Activated naive CD4-positive, alpha-beta T cell (primary cell): ENCODE results near the gene BRD4.
"Not testable (repeated sequence)": the region's sequence is repeated elsewhere in the genome, so short reads cannot be mapped to it uniquely, and the experiment has no call there.

Experiments
- DNase-seq, 4 experiments: peaks; one replicate each; lab custom pipeline; 2025; lab: John Stamatoyannopoulos, UW

The BRD4 gene

DNA sequence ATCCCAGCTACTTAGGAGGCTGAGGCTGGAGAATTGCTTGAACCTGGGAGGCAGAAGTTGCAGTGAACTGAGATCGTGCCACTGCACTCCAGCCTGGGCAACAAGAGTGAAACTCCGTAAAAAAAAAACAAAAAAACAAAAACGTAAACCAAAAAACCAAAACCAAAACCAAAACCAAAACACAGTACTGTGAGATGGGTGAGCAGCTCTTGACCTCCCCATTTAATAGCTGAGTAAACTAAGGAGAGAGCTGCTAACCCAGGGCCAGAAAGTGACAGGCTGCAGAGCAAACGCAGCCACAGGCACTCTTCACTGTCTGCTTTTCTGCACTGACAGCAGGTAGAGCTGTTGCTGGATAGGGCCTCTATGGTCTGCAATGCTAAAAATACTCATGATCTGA, 27.7 kb upstream of the BRD4 start:
- not testable (repeated sequence) for DNase-seq

DNA sequence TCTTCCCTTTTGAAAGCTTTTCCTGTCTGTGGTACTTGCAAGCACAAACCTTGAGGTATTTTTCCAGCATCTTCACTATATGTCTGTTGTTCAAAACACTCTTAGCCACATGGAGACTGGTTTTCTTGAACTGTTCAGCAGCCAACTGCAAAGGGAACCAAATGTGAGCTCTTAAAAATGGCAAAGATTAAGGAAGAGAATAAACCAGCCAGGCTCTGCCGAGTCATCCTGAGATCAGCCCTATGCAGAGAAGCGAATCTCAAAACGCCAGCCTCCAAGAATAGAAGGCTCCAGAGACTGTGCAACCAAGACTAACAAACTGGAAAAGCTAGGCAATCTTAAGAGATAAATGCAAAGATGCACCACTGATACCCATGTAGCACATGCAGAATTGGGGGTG, 26.6 kb upstream of the BRD4 start:
- no peak for DNase-seq

DNA sequence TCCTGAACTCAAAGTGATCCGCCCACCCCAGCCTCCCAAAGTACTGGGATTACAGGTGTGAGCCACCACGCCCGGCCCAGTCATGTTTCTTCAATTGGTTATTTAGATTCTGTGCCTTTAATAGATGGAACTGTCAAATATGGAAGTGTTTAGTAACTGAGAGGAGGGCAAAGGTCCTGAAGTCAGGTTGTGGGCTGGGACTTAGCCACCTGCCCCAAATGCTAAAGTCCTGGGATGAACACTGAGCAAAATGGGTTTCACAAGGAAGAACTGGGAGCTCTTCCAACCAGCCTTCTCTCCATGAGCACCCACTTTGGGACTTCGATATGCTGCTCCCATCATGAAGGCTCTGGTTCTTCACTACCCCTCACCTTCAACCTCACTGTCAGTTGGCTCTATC, 25.6 kb upstream of the BRD4 start:
- no peak for DNase-seq

DNA sequence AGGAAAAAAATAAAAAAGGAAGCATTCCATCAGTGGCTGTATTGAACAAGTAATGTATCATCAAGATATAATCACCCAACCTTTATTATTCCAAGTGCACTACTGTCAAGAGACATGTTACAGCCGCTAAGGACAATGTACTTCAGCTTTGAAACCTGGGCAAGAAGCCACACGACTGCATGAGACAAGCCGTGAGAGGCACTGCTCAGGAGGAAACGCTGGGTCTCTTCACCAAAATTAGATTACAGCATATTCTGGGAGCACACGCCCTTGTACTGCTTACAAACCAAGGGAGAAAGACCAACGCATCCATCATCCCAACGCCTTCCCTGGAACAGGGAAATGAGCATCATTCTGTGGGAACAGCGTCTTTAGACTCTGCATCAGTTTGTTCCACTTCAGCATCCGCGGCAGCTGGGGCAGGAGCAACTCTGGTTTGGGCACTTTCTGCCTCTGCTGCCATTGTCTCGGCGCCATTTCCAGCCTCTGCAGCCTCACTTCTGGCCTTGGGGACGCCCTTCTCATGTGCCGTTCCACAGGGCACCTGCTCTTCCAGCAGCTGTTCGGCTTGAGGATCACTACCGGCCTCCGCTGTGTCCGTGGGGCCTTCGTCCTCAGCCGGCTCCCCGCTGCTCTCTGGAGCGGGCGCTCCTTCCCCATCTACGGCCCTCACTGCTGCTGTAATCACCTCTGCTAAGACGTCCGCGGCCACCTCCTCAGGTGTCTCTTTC, 22.4 kb upstream of the BRD4 start:
- DNase-seq: no peak

DNA sequence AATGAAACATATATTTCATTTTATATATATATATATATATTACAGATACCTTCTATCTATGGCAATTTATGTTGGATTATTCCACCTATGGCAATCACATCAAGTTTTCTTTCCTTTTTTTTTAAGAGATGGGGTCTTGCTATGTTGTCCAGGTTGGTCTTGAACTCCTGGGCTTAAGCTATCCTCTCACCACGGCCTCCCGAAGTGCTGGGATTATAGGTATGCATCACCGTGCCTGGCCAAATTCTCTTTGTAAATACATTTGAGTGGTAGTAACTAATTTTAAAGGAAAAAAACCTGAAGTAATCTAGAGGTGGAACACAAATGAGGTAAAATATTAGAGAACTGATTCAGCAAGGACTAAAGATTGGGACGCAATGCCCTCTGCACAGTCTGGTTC, 21.6 kb upstream of the BRD4 start:
- DNase-seq: no peak

DNA sequence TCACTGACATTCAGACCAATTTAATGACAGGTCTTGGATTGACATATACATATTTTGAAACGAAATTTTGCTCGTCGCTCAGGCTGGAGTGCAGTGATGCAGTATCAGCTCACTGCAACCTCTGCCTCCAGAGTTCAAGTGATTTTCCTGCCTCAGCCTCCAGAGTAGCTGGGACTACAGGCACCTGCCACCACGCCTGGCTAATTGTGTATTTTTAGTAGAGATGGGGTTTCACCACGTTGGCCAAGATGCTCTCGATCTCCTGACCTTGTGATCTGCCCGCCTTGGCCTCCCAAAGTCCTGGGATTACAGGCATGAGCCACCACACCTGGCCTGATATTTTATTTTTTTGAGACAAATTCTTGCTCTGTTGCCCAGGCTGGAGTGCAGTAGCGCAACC, 20.2 kb upstream of the BRD4 start:
- DNase-seq: not testable (repeated sequence)

DNA sequence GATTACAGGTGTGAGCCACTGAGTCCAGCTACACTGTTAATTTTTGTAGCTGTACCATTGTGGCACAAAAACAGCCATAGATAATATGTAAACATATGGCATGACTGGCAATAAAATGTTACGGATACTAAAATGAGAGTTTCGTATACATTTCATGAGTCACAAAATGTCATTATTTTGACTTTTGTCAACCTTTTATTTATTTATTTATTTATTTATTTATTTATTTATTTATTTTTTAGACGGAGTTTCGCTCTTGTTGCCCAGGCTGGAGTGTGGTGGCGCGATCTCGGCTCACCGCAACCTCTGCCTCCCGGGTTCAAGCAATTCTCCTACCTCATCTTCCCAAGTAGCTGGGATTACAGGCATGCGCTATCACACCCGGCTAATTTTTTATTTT, 9.0 kb upstream of the BRD4 start:
- DNase-seq: not testable (repeated sequence)

DNA sequence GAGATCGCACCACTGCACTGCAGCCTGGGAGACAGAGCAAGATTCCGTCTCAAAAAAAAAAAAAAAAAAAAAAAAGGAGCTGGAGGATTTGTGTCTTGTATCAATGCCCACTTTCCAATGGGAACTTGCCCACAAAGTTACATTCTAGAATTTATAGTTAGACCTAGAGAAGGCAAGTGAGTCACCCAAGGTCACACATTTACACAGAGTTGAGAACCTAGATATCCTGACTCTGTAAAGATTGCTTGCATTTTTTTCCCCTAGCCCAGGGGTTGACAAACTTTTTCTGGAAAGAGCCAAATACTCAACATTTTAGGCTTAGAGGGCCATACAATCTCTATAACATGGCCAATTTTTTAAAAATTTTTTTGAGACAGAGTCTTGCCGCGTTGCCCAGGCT, 7.7 kb upstream of the BRD4 start:
- DNase-seq: no peak

DNA sequence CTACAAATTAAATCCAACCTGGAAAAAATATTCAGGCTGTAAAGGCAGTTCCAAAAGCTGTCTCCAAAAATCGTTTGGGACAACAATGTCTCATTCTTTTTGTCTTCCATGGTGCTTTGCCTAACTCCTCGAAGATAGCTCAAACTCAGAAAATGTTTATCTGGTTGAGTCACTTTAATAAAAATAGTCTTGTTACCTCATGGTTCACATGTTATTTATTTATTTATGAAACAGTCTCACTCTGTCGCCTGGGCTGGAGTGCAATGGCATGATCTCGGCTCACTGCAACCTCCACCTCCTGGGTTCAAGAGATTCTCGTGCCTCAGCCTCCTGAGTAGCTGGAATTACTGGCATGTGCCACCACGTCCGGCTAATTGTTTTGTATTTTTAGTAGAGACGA, 4.9 kb upstream of the BRD4 start:
- no peak for DNase-seq

DNA sequence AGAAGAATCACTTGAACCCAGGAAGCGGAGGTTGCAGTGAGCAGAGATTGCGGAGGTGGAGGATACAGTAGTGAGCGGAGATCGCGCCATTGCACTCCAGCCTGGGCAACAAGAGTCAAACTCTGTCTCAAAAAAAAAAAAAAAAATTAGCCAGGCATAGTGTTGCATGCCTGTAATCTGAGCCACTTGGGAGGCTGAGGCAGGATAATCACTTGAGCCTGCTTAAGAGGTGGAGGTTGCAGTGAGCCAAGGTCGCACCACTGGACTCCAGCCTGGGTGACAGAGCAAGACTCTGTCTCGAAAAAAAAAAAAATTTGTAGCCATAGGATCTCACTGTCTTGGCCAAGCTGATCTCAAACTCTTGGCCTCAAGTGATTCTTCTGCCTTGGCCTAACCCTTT, 3.7 kb upstream of the BRD4 start:
- not testable (repeated sequence) for DNase-seq

DNA sequence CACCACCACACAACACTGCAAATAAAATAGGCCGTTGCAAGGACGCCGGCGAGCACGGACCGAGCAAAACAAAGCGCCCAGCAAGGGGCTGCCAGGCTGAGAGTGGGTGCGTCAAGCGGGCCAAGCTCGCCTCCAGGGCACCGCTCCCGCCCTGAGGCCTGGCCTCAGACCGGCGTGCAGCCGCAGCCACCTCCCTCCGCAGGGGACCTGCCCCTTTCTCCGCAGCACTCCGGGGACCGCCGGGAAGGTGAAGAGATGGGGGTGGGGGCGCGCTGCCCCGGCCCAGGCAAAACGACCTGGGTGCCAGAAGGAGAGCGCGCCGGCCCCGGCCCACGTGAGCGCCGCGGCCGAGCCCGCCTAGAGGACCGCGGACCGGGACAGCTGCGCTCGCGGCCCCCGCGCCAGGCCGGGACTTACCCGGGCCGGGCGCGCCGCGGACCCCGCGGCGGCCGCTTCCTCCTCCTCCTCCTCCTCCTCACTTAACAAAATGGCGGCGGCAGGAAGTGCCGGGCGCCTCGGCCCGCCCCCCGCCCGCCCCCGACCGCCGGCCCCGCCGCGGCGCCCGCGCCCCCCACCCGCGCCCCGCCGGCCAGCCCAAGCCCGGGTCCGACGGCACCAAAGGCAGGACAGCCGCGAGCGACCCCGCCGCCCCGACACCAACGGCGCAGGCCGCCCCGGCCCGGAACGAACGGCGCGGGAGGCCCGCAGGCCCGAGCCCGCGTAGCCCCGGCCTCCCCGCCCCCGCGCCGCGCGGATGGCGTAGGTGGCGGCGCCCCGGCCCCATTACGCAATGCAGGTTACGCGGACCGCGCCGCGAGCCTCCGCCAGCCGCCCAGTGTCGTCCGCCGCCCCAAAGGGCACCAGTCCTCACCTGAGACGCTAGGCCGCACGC, 674 bp downstream of the BRD4 start:
- peak; percentile 39 to 59 (median 40) for DNase-seq

DNA sequence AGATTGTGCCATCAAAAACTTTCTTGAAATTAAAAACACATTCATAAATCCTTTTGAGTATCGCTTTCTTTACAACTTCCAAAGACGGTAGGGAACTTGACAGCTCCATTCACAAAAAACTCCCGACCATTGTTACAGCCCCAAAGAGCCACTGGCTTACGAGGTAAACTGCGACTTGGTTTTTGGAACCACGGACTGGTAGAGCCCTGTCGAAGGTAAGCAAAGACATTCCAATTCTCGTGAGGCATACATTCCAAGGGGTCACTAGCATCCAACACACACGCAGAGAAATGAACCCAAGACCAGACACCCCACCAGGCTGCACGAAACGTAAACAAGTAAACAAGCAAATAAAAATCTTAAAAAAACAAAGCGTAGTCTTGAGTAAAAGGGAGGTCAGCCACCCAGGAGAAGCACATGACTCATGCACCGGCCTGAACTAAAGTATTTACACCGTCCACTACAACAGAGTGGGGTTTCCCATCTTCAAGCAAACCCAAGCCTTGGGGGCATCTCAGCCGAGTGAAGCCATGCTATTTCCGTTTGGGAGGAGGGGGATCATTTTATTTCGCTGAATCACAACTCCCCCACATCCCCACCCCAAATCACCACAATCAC, 1.4 kb downstream of the BRD4 start:
- DNase-seq: no peak

DNA sequence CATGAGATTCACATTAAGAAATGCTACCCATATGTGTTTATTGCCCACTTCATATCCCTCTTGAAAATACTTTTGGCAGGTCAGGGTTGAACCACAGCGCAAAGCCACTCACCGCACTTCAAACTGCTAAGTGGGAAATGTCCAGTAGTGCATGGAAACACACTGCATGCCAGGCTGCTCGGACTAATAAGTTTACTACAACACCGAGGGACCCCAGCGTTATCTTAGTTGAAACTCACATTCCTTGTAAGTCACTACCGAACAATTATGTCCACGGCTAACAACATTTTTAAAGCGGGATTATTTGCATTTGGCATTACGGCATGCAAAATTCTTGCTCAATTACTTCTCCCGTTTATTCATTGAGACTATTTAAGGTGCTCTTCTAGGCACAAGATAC, 4.0 kb downstream of the BRD4 start:
- no peak for DNase-seq

DNA sequence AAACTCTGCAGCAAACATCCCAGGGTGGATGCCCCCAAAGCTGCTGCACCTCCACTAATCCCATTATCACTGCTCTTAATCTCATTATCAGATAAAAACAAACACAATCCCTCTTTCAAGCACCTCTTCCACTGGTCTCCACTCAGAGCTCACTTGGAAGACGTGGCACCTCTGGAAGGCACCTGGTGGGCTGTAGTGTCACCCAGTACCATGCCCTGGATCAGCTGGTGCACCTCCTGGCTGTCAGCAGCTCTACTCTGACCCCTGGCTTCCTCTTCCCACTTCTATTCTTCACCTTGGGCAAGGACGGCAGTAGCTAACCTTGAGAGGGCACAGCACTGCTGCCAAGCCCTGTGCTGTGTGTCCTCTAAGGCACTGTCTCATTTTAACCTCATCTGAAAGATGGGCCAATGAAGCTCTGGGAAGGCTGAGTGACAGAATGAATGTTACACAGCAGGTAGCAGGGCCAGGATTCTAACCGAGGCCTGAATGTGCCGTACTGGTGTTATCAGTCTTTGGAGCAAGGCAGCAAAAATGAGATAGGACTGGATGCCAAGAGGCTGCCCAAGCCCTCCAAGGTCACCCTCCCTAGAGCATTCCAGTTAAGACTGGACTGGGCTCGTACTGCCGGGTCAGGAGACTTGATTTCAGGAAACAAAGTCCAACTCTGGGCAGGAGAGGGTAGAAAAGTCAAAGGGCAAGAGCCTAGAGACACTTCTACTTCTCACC, 7.4 kb downstream of the BRD4 start:
- no peak for DNase-seq

DNA sequence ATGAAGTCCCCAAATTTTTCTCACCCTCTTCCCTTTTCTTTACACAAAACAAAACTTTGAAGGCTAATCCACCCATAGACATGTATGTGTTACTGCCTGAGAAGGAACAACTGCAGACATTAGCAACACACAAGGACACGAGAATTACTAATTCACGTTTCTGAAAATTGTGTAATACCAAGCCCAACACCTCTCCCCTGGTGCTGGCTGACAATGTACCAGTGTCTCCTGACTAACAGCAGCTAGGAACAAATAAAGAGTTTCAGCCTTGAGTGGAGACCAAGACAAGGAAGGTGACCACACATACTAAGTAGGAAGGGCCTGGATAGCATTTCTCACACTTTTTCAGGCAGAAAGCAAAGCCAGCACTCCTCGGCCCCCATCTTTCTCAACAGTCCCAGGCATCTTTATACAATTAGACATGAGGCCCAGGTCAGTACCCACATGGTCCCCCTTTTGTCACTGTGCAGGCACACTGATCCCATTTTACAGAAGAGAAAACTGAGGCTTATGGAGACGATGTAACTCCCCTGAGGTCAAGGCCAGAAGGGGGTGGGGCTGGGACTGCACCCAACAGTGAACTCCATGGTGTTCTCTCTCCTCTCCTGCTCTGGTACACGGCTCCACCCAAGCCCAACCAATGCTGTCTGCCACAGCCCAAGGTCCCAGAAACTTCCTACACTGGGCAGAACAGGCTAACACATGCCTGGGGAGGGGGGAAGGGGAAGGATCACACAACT, 8.7 kb downstream of the BRD4 start:
- no peak for DNase-seq

DNA sequence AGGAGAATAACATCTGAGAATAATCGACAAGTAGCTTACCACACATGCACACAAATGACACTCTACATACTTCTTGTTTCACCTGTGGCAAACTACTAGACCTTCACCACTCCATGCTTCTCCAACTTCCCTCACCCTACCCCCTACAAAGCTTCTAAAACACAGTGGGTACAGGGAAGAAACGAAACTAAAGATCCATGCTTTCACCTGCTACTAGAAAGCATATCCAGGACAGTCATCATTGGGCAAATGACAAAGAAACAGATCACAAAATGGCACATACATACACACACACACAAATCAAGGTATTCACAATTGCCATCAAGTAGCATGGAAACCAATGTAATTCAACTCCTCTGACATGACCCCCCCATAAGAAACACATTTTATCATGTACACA, 10.6 kb downstream of the BRD4 start:
- no peak for DNase-seq

DNA sequence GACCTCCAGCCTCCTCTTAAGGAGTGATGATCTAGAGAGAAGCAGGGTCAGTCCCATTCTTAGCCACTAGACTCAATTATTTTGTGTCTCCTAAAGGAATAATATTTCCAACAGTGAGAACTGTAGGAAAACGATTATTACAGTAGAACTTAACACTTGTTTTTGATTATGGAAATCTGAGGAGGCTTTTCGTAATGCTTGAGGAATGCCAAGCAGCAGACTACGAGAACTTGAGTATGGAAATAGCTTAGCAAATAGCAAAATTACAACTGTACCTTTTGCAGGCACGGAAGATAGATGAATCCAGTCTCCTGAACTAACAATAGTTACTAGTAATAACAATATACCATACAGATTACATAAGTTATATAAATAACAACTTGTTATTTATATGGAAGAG, 12.2 kb downstream of the BRD4 start:
- DNase-seq: no peak

DNA sequence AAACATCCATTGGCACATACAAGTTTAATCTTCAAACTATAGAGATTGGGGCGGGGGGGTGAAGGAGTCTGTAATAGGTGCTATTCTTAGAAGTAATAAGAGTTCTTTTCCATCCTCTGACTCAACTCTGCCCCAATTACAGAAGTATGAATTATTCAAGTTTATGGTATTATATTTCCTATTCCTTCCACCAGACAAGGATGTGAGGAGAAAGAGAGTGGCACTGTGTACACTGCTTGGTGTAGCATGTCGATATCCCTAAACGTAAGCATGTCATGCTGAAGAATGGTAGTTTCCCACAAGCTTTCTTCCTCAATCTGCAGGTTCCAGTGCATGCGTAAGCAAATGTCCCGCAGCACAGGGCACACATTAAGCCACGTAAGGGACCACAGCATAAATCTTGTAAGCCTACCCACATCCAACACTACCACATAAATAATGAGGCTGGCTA, 14.1 kb downstream of the BRD4 start:
- no peak for DNase-seq

DNA sequence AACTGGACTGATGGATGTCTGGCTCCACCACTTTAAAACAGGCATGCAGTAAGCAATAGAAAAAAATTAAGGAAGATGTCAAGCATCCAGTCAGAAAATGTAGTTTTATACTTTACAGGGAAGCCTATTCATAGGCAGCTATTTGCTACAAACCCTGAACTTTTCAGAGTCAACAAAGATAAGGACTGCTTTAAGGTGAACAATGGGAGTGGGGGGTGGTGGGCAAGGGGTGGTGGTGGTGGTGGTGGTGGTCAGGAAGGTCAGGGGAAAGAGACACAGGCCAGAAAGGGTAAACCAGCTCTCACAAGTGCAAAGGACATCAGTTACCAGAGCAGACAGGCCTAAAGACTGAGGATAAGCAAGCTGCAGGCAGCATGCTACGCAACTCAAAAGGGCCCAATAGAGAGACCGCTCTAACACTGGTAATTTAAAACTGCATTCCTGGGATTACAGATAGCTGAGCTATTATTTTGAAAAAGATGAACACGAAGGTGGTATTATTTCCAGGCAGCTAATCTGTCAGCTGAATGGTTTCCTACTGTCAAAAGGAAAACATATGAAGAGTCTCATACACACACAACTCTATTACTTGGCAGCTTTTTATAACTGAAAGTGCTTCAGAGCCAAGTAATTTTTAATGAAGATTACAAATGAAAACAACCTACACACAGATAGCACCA, 14.8 kb downstream of the BRD4 start:
- DNase-seq: no peak

DNA sequence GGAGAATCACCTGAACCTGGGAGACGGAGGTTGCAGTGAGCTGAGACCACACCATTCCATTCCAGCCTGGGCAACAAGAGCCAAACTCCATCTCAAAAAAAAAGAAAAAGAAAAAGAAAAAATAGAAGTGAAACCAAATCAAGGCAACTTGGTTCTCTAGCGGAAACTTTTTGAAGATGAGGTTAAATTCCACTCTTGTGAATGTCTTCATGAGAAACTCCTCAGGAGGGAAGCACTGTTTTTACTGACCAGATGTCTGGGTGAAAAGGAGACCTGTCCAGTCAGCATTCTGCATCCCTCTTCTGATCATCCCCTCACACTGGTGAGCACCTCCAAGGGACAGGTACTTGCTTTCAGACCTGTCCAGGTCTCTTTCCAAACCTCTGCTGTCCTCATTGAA, 15.8 kb downstream of the BRD4 start:
- DNase-seq: no peak

DNA sequence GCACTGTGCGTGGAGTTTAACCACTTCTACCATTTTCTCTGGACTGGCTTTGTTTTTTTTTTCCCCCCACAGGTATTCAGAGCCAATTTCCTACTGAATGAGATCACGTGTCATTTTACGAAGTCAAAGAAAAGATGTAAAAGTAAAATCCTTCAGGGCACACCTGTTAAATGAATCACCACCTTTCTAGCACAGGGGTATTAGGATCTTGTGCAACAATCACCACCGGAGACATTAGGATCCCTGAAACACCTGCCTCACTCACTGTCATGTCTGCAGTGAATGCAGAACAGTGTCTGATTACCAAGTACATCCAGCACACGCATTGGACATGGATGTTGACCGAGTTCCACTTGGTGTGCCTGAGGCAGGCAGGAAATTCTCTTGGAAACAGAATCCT, 17.2 kb downstream of the BRD4 start:
- no peak for DNase-seq
